Smooth muscle cell (in vitro differentiated cells): ENCODE data around the gene INPP4A. TPM values are rescaled to one million over a fixed set of nuclear protein-coding genes. Genes with fewer than 3 reads are reported as not detected.

Experiments
- DNase-seq: peaks from one replicate; lab custom pipeline; 2025; ENCODE audit not compliant: unreplicated experiment; lab: John Stamatoyannopoulos, UW
- H2AFZ ChIP-seq: fragments of 200-600 bp; sonication (generic); 2 replicates; pipeline ENCODE4 v1.6.0; 2016; ENCODE audit warnings: antibody characterized with exemption, low read depth, mild to moderate bottlenecking
- H3F3A ChIP-seq: fragments of 200-600 bp; sonication (generic); 2 replicates; pipeline ENCODE4 v1.6.0; 2017; ENCODE audit warnings: antibody characterized with exemption, low read depth
- H3K27ac ChIP-seq: fragments of 200-600 bp; sonication (generic); 2 replicates; pipeline ENCODE4 v1.5.1; 2016; ENCODE audit warnings: low read depth, mild to moderate bottlenecking
- H3K27me3 ChIP-seq: fragments of 200-600 bp; sonication (generic); 2 replicates; pipeline ENCODE4 v1.6.1; 2016; ENCODE audit warnings: low read depth, mild to moderate bottlenecking
- H3K36me3 ChIP-seq: fragments of 200-600 bp; sonication (generic); 2 replicates; pipeline ENCODE4 v1.5.1; 2016; ENCODE audit warnings: low read depth
- H3K4me1 ChIP-seq: fragments of 200-600 bp; sonication (generic); 2 replicates; pipeline ENCODE4 v1.5.1; 2016; ENCODE audit warnings: low read depth
- H3K4me2 ChIP-seq: fragments of 200-600 bp; sonication (generic); 2 replicates; pipeline ENCODE4 v1.6.0; 2016; ENCODE audit warnings: mild to moderate bottlenecking
- H3K4me3 ChIP-seq: fragments of 200-600 bp; sonication (generic); 2 replicates; pipeline ENCODE4 v1.5.1; 2016; ENCODE audit warnings: mild to moderate bottlenecking
- H3K79me2 ChIP-seq: fragments of 200-600 bp; sonication (generic); 2 replicates; pipeline ENCODE4 v1.6.0; 2016; ENCODE audit warnings: low read depth, mild to moderate bottlenecking
- H3K9ac ChIP-seq: fragments of 200-600 bp; sonication (generic); 2 replicates; pipeline ENCODE4 v1.6.0; 2016; ENCODE audit warnings: low read depth
- H3K9me3 ChIP-seq: fragments of 200-600 bp; sonication (generic); replicated peaks from 2 replicates; pipeline ENCODE4 v1.5.1; 2016; ENCODE audit warnings: low read depth
- H4K20me1 ChIP-seq: fragments of 200-600 bp; sonication (generic); 2 replicates; pipeline ENCODE4 v1.6.0; 2016; ENCODE audit warnings: low read depth
- CTCF ChIP-seq: fragments of 200-600 bp; sonication (generic); IDR thresholded peaks from 2 replicates; pipeline ENCODE4 v1.5.1; 2017; ENCODE audit warnings: borderline replicate concordance, mild to moderate bottlenecking, antibody characterized with exemption; ENCODE audit not compliant: insufficient read depth, poor library complexity, severe bottlenecking
- WGBS: methylation state at CpG from one replicate; pipeline ENCODE4 v1.1.7; 2016; ENCODE audit warnings: low lambda C conversion rate; 5-methylcytosine and 5-hydroxymethylcytosine counted together
- polyA plus RNA-seq: library from polyadenylated mRNA; unstranded; fragments of >200 nt; fragmentation: Nextera tagmentation; extraction: Ambion mirVana; gene quantifications from 2 replicates; pipeline ENCODE4 v1.2.1, GENCODE V29; 2016
- total RNA-seq: library from RNA; depleted of rRNA; stranded (reverse); fragments of >200 nt; gene quantifications from 2 replicates; pipeline ENCODE4 v1.2.3, GENCODE V29; 2014

Gene INPP4A
- total and polyA plus RNA-seq, 2 experiments from 2014 or later: 10.1 to 17.3 TPM

- no peak for TF ChIP-seq CTCF
- Histone ChIP-seq H3K9me3 (no peaks in the 10 kb centered on the region), H3K36me3 (no peaks in the 10 kb centered on the region), H3K27me3 (no peaks in the 10 kb centered on the region), H3K4me2 (no peak overlapping the region), H3K9ac (no peak overlapping the region), H3K4me1 (no peaks in the 10 kb centered on the region), H3K27ac (no peak overlapping the region), H4K20me1 (no peaks in the 10 kb centered on the region), H2AFZ (no peak overlapping the region), H3K4me3 (no peak overlapping the region), H3F3A (no peaks in the 10 kb centered on the region), H3K79me2 (no peaks in the 10 kb centered on the region)
- no peak for DNase-seq
- WGBS: 97% methylated on average over 2 of the region's 2 CpGs
Measured at GRCh38 chr2:98547092-98547790, 102.6 kb downstream of the INPP4A start.

DNA sequence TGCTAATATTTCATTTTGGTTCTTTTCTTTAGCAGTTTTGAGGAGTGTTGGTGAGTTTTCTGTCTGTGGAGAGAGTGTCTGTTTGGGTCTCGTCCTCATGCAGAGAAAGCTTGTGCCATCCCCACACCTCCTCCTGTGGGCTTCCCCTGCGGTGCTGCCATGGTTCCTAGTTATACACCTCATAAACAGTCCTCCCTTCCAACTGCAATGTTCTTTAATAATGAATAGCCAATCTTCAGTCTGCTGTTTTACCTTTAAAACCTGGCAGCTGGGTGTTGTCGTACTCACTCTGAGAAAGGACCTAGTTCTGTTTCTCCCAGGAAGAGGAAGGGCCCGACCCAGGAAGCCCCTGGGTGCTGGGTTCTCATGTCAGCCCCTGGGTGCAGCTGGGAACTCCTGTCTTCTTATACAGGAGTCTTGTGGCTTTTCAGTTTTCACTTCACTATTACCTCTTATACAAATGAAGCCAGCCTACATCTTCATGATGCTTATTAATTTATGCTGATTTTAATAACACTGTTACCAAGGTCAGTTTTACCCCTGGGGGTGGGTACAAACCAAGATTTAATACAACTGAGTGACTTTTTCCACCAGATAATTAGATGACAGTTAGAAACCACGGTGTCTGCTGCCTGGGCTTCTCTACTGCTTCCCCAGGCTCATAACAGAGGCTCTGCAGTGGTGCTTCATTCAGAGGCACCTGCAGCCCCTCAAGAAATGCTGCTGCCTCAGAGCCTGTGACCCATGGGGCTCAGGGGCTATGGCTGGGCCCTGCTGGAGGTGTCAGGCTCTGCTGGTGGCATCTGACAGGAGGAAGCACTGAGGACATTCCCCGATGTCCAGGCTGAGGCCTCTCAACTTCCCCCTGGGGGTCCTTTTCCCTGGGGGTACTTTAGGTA lies 104.5 kb downstream of the INPP4A start:
- H3K27me3 ChIP-seq: no peaks in the 10 kb centered on the region
- no peak overlapping the region for H3K9ac ChIP-seq
- H3K27ac ChIP-seq: no peak overlapping the region
- no peak for TF ChIP-seq CTCF
- H3K79me2 ChIP-seq: no peaks in the 10 kb centered on the region
- no peak overlapping the region for H3K4me3 ChIP-seq
- DNase-seq: no peak
- no peaks in the 10 kb centered on the region for H4K20me1 ChIP-seq
- no peaks in the 10 kb centered on the region for H3F3A ChIP-seq
- no peak overlapping the region for H2AFZ ChIP-seq
- 91% methylated on average over 6 of the region's 6 CpGs for WGBS
- H3K9me3 ChIP-seq: no peaks in the 10 kb centered on the region
- no peak overlapping the region for H3K4me2 ChIP-seq
- no peaks in the 10 kb centered on the region for H3K4me1 ChIP-seq
- H3K36me3 ChIP-seq: no peaks in the 10 kb centered on the region

DNA sequence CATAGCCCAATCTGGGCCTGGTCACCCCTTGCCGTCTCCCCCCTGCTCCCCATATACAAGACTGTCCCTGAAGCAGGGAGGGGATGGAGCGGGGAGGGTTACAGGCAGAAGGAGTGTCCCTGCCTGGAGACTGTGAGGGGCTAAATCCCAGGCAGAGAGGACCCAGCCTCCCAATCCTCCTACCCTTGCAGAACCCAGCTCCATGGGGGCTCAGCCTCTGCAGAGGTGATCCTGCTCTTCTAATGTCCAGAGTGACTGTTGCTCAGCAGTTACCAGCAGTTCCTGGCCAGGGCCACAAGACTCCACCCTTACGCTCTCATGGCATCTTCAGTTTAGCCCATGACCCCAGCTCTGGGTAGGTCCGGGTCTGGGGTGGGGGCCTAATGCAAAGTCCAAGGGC lies 105.5 kb downstream of the INPP4A start:
- Histone ChIP-seq H3K27me3 (no peaks in the 10 kb centered on the region), H3K27ac (no peak overlapping the region), H2AFZ (no peak overlapping the region), H3F3A (no peaks in the 10 kb centered on the region), H3K79me2 (no peaks in the 10 kb centered on the region), H3K4me3 (no peak overlapping the region), H3K9ac (no peak overlapping the region), H4K20me1 (no peaks in the 10 kb centered on the region), H3K36me3 (no peaks in the 10 kb centered on the region), H3K4me1 (no peaks in the 10 kb centered on the region), H3K9me3 (no peaks in the 10 kb centered on the region), H3K4me2 (no peak overlapping the region)
- WGBS: 98% methylated on average over 4 of the region's 4 CpGs
- DNase-seq: no peak
- no peak for TF ChIP-seq CTCF
